HCT116 (cell line): ENCODE data around the gene PRRG1. TPM values are rescaled to one million over a fixed set of nuclear protein-coding genes. Genes with fewer than 3 reads are reported as not detected.

Experiments used
- ATAC-seq: fragments of 200-7000 bp; cut with Tn5 transposase; 2 replicates; pipeline ENCODE4 v1.9.1; 2020; ENCODE audit warnings: mild to moderate bottlenecking, moderate library complexity
- BruUV-seq: library from RNA; stranded (reverse); fragments of 400-500 nt; replicated peaks from 2 replicates; lab custom pipeline; 2021; lab: Mats Ljungman, UMichigan
- CTCF ChIA-PET: fragments of 300-600 bp; sonication (Branson Sonifier 250); formaldehyde crosslinking; loops from one replicate; lab custom pipeline; 2021; ENCODE audit warnings: antibody characterized with exemption; lab: Charles Lee
- POLR2A ChIA-PET: fragments of 300-600, 350-600 bp; sonication (Branson Sonifier 250); formaldehyde crosslinking; loops from one replicate; lab custom pipeline; 2021; ENCODE audit warnings: antibody characterized with exemption; lab: Charles Lee
- RAD21 ChIA-PET, 2 experiments: fragments of 300-600 bp; sonication (Branson Sonifier 250); formaldehyde crosslinking; loops; one replicate each; lab custom pipeline; 2023; ENCODE audit warnings: low total read pairs in 2 of 2; ENCODE audit not compliant: uncharacterized antibody in 2 of 2, unreplicated experiment in 2 of 2, low non-redundant PET in 1 of 2; lab: Charles Lee
- DNase-seq: peaks from one replicate; pipeline ENCODE4 v3.0.0-alpha.2; 2010; ENCODE audit warnings: low read depth, low spot score
- H2AFZ ChIP-seq: fragments of 200-600 bp; shearing (Covaris generic), sonication (generic); 2 replicates; pipeline ENCODE4 v1.6.1; 2017; ENCODE audit warnings: low read depth, mixed run types, mixed read lengths, antibody characterized with exemption, low read length; ENCODE audit not compliant: poor library complexity, severe bottlenecking
- H3K27ac ChIP-seq: 2 replicates; pipeline ENCODE4 v1.5.1; 2012; ENCODE audit warnings: low read depth, low read length
- H3K27me3 ChIP-seq: fragments of 200-600 bp; sonication (generic); 2 replicates; pipeline ENCODE4 v1.6.1; 2016; ENCODE audit warnings: mixed run types, low read length, mixed read lengths; ENCODE audit not compliant: insufficient read depth
- H3K36me3 ChIP-seq, 2 experiments: fragments of 200-500 bp in 1 of 2; fragments of 200-600 bp in 1 of 2; sonication (Bioruptor generic) in 1 of 2; sonication (generic) in 1 of 2; 2 replicates each; pipeline versions ENCODE4 v1.5.1 to v1.6.1; 2014 to 2016; ENCODE audit warnings: low read length in 2 of 2, inconsistent platforms in 1 of 2, mixed read lengths in 1 of 2, mixed run types in 1 of 2; ENCODE audit not compliant: insufficient read depth in 2 of 2, control insufficient read depth in 1 of 2
- H3K4me1 ChIP-seq, 2 experiments: fragments of 200-600 bp in 1 of 2; sonication (generic) in 1 of 2; 2 replicates each; pipeline versions ENCODE4 v1.5.1 to v1.6.1; 2012 to 2017; ENCODE audit warnings: low read length in 2 of 2, inconsistent platforms in 1 of 2, mild to moderate bottlenecking in 1 of 2, mixed read lengths in 1 of 2, mixed run types in 1 of 2, moderate library complexity in 1 of 2; ENCODE audit not compliant: insufficient read depth in 2 of 2, control insufficient read depth in 1 of 2
- H3K4me2 ChIP-seq: fragments of 200-600 bp; sonication (generic); 2 replicates; pipeline ENCODE4 v1.6.1; 2017; ENCODE audit warnings: mixed run types, low read length, mixed read lengths
- H3K4me3 ChIP-seq, 2 experiments: fragments of 200-600 bp in 1 of 2; sonication (generic) in 1 of 2; replicated peaks in 1 of 2; 2 replicates each; pipeline ENCODE4 v1.5.1; 2011 to 2016; ENCODE audit warnings: low read length in 2 of 2, control low read depth in 1 of 2, low read depth in 1 of 2, mild to moderate bottlenecking in 1 of 2, mixed read lengths in 1 of 2, mixed run types in 1 of 2
- H3K79me2 ChIP-seq: fragments of 200-600 bp; sonication (generic); 2 replicates; pipeline ENCODE4 v1.6.1; 2017; ENCODE audit warnings: mild to moderate bottlenecking, mixed run types, low read length, moderate library complexity, mixed read lengths; ENCODE audit not compliant: insufficient read depth
- H3K9ac ChIP-seq: fragments of 200-600 bp; sonication (generic); 2 replicates; pipeline ENCODE4 v1.6.1; 2016; ENCODE audit warnings: low read length, mixed read lengths
- H3K9me2 ChIP-seq: fragments of 200-600 bp; sonication (generic), shearing (Covaris generic); 2 replicates; pipeline ENCODE4 v1.6.1; 2017; ENCODE audit warnings: mixed run types, mild to moderate bottlenecking, moderate library complexity; ENCODE audit not compliant: insufficient read depth
- H3K9me3 ChIP-seq, 2 experiments: fragments of 200-500 bp in 1 of 2; fragments of 200-600 bp in 1 of 2; sonication (Bioruptor generic) in 1 of 2; sonication (generic) in 1 of 2; 2 replicates each; pipeline ENCODE4 v1.6.1; 2014 to 2017; ENCODE audit warnings: low read length in 2 of 2, mixed read lengths in 2 of 2, inconsistent platforms in 1 of 2, low read depth in 1 of 2, mild to moderate bottlenecking in 1 of 2, mixed run types in 1 of 2, moderate library complexity in 1 of 2; ENCODE audit not compliant: control insufficient read depth in 1 of 2, insufficient read depth in 1 of 2
- H4K20me1 ChIP-seq: fragments of 200-600 bp; sonication (generic), shearing (Covaris generic); 2 replicates; pipeline ENCODE4 v1.6.1; 2017; ENCODE audit warnings: mixed run types, mild to moderate bottlenecking, moderate library complexity; ENCODE audit not compliant: insufficient read depth
- ATF3 ChIP-seq: IDR thresholded peaks from 2 replicates; pipeline ENCODE4 v1.6.1; 2012
- CBX3 ChIP-seq: IDR thresholded peaks from 2 replicates; pipeline ENCODE4 v1.6.1; 2012; ENCODE audit warnings: low read depth
- CTCF ChIP-seq, 3 experiments: fragments of 200-600 bp in 1 of 3; sonication (generic) in 1 of 3; IDR thresholded peaks in 2 of 3; conservative IDR thresholded peaks in 1 of 3; 2 replicates each; pipeline ENCODE4 v1.5.1; 2012 to 2017; ENCODE audit warnings: low read depth in 2 of 3, low read length in 2 of 3, antibody characterized with exemption in 1 of 3, borderline replicate concordance in 1 of 3, control low read depth in 1 of 3, mild to moderate bottlenecking in 1 of 3, mixed read lengths in 1 of 3, mixed run types in 1 of 3, moderate library complexity in 1 of 3; ENCODE audit not compliant: insufficient read depth in 1 of 3
- EGR1 ChIP-seq: IDR thresholded peaks from 2 replicates; pipeline ENCODE4 v1.6.1; 2012; ENCODE audit warnings: low read depth
- ELF1 ChIP-seq: IDR thresholded peaks from 2 replicates; pipeline ENCODE4 v1.6.1; 2012; ENCODE audit warnings: low read depth, borderline replicate concordance
- FOSL1 ChIP-seq: IDR thresholded peaks from 2 replicates; pipeline ENCODE4 v1.6.1; 2012; ENCODE audit warnings: low read depth
- intact Hi-C: fragments of 100-400 bp; cut with micrococcal nuclease; formaldehyde crosslinking; loops from 2 replicates; pipeline ENCODE4 v1.10.0; 2022
- total RNA-seq: library from RNA; stranded (reverse); gene quantifications from one replicate; pipeline ENCODE4 v1.2.1, GENCODE V29; 2021; ENCODE audit not compliant: unreplicated experiment
- TF ChIP-seq, protein P1 (sequence below): IDR thresholded peaks from 2 replicates; pipeline ENCODE4 v1.6.1; 2011; ENCODE audit warnings: mild to moderate bottlenecking, low read length, moderate library complexity; ENCODE audit not compliant: insufficient replicate concordance; ENCODE audit errors: extremely low read depth

The PRRG1 gene
- total RNA-seq, 1 experiment from 2014 or later: 16.0 TPM

GRCh38 chrX:37437160-37437559 is 88.0 kb downstream of the PRRG1 start (continued):
- TF ChIP-seq, protein P1, sequence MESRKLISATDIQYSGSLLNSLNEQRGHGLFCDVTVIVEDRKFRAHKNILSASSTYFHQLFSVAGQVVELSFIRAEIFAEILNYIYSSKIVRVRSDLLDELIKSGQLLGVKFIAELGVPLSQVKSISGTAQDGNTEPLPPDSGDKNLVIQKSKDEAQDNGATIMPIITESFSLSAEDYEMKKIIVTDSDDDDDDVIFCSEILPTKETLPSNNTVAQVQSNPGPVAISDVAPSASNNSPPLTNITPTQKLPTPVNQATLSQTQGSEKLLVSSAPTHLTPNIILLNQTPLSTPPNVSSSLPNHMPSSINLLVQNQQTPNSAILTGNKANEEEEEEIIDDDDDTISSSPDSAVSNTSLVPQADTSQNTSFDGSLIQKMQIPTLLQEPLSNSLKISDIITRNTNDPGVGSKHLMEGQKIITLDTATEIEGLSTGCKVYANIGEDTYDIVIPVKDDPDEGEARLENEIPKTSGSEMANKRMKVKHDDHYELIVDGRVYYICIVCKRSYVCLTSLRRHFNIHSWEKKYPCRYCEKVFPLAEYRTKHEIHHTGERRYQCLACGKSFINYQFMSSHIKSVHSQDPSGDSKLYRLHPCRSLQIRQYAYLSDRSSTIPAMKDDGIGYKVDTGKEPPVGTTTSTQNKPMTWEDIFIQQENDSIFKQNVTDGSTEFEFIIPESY: no peak
- TF ChIP-seq ATF3 (no peak), CBX3 (no peak), CTCF (IDR thresholded peaks at IDR 0.05 in 2 of 3, conservative IDR thresholded peaks at IDR 0.05 in 1 of 3; ENCODE audit: borderline replicate concordance in 1 of 3, insufficient read depth in 1 of 3, low read depth in 2 of 3, low read length in 2 of 3) (no peak)

DNA sequence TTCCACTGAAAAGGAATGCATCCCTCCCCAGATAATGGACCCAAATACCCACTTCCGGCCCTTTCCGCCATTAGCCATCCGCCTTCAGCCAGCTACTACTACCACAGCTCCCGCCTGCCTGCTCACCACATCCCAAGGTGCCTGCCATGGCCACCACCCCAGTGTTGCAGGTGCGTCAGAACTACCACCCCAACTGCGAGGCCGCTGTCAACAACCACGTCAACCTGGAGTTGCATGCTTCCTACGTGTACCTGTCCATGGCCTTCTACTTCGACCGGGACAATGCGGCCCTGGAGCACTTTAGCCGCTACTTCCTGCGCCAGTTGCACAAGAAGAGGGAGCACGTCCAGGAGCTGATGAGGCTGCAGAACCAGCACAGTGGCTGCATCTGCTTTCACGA is 92.2 kb downstream of the PRRG1 start:
- ChIA-PET CTCF (no interaction called here), POLR2A (no interaction called here)
- TF ChIP-seq FOSL1 (no peak), ELF1 (no peak), EGR1 (no peak)

More for the DNA sequence above, 92.2 kb downstream of the PRRG1 start:
- Histone ChIP-seq H3K9me3 (no peaks in the 10 kb centered on the region), H4K20me1 (no peaks in the 10 kb centered on the region), H3K27ac (no peak overlapping the region), H3K9ac (no peak overlapping the region), H3K4me2 (no peak overlapping the region), H3K36me3 (no peaks in the 10 kb centered on the region; a peak in 1 of 4 replicates), H3K4me1 (no peaks in the 10 kb centered on the region), H3K4me3 (no peak overlapping the region), H2AFZ (no peak overlapping the region), H3K79me2 (no peaks in the 10 kb centered on the region), H3K27me3 (no peaks in the 10 kb centered on the region), H3K9me2 (no peaks in the 10 kb centered on the region)
- RAD21 ChIA-PET: no interaction called here
- ATAC-seq: no peak
- DNase-seq: no peak
- intact Hi-C loops: no loop called here
- no TSS peak for BruUV-seq
